OCI-LY1 (cell line): ENCODE measurements around the gene NKX2-3.

Source experiments
- H2AFZ ChIP-seq: fragments of 200-600 bp; sonication (generic), shearing (Covaris generic); 2 replicates; pipeline ENCODE4 v1.6.0; 2014; ENCODE audit warnings: antibody characterized with exemption, mild to moderate bottlenecking, low read length
- H3F3A ChIP-seq: fragments of 200-600 bp; sonication (generic), shearing (Covaris generic); 2 replicates; pipeline ENCODE4 v1.6.0; 2014; ENCODE audit warnings: mild to moderate bottlenecking, antibody characterized with exemption, low read length, moderate library complexity; ENCODE audit not compliant: insufficient read depth
- H3K27ac ChIP-seq: fragments of 200-600 bp; sonication (generic); 2 replicates; pipeline ENCODE4 v1.5.1; 2014; ENCODE audit warnings: low read length, mixed run types, mild to moderate bottlenecking, low read depth; ENCODE audit not compliant: poor library complexity, severe bottlenecking
- H3K27me3 ChIP-seq: fragments of 200-600 bp; sonication (generic); 2 replicates; pipeline ENCODE4 v1.6.0; 2014; ENCODE audit warnings: antibody characterized with exemption, mild to moderate bottlenecking, low read length, moderate library complexity; ENCODE audit not compliant: insufficient read depth
- H3K36me3 ChIP-seq: fragments of 200-600 bp; sonication (generic); 2 replicates; pipeline ENCODE4 v1.6.1; 2014; ENCODE audit warnings: mild to moderate bottlenecking, antibody characterized with exemption, low read length, moderate library complexity, mixed read lengths; ENCODE audit not compliant: insufficient read depth
- H3K4me1 ChIP-seq: fragments of 200-600 bp; sonication (generic); 2 replicates; pipeline ENCODE4 v1.5.1; 2014; ENCODE audit warnings: mild to moderate bottlenecking, low read length, moderate library complexity; ENCODE audit not compliant: insufficient read depth, severe bottlenecking
- H3K4me2 ChIP-seq: fragments of 200-600 bp; sonication (generic), shearing (Covaris generic); 2 replicates; pipeline ENCODE4 v1.6.1; 2014; ENCODE audit warnings: low read length
- H3K4me3 ChIP-seq: fragments of 200-600 bp; sonication (generic); 2 replicates; pipeline ENCODE4 v1.5.1; 2014; ENCODE audit warnings: low read length, low read depth, mild to moderate bottlenecking, mixed read lengths; ENCODE audit not compliant: poor library complexity, severe bottlenecking
- H3K79me2 ChIP-seq: fragments of 200-600 bp; shearing (Covaris generic); 2 replicates; pipeline ENCODE4 v1.6.1; 2016; ENCODE audit warnings: mixed run types, low read length, mixed read lengths; ENCODE audit not compliant: insufficient read depth
- H3K9ac ChIP-seq: fragments of 200-600 bp; sonication (generic), shearing (Covaris generic); 2 replicates; pipeline ENCODE4 v1.6.1; 2014; ENCODE audit warnings: mild to moderate bottlenecking, low read length, mixed read lengths
- H3K9me2 ChIP-seq: fragments of 200-600 bp; sonication (generic), shearing (Covaris generic); 2 replicates; pipeline ENCODE4 v1.6.1; 2014; ENCODE audit warnings: low read depth, mild to moderate bottlenecking, low read length, mixed read lengths
- H3K9me3 ChIP-seq: fragments of 200-600 bp; shearing (Covaris generic); 2 replicates; pipeline ENCODE4 v1.6.1; 2014; ENCODE audit warnings: low read length, mixed read lengths
- H4K20me1 ChIP-seq: fragments of 200-600 bp; sonication (generic), shearing (Covaris generic); 2 replicates; pipeline ENCODE4 v1.6.0; 2016; ENCODE audit warnings: mild to moderate bottlenecking, low read length; ENCODE audit not compliant: insufficient read depth
- EZH2 ChIP-seq: fragments of 200-600 bp; sonication (generic), shearing (Covaris generic); IDR thresholded peaks from 2 replicates; pipeline ENCODE4 v1.8.0; 2017; ENCODE audit warnings: borderline replicate concordance, mixed run types, mild to moderate bottlenecking, antibody characterized with exemption, low read length, moderate library complexity, mixed read lengths
- TF ChIP-seq, protein P1 (sequence below): fragments of 200-600 bp; sonication (generic), shearing (Covaris generic); IDR thresholded peaks from 2 replicates; pipeline ENCODE4 v1.5.1; 2017; ENCODE audit warnings: mild to moderate bottlenecking, antibody characterized with exemption, low read length, moderate library complexity, mixed read lengths

Gene NKX2-3

DNA sequence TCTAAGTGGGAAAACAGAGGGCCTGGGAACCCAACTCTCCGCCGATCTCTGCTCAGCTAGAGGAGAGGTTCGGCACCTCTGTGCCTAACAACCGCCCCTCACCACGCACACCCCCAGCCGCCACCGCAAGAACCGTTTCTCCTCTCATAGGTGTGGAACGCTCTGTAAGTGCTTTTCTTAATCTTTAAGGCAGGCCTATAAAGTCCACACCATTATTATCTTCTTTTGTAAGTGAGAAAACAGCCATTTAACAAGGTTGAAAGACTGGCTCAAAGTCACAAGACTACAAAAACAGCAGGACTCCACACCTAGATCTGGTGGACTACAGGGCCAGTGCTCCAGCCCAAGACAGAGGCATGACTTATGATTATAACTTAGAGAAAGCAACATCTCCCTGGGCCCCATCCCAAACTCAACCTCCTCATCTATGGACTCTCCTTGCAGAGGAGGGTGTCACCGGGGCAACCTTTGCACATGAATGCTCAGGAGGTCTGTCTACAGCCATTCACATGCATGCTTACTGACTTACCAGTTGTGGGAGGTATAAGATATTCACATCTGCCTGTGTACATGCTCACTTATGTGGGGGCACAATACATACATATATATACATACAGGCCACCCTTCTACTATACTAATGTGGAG, 7.9 kb upstream of the NKX2-3 start:
- no peak overlapping the region for H3K4me3 ChIP-seq
- H2AFZ ChIP-seq: no peak overlapping the region
- TF ChIP-seq EZH2: no peak
- TF ChIP-seq, protein P1, sequence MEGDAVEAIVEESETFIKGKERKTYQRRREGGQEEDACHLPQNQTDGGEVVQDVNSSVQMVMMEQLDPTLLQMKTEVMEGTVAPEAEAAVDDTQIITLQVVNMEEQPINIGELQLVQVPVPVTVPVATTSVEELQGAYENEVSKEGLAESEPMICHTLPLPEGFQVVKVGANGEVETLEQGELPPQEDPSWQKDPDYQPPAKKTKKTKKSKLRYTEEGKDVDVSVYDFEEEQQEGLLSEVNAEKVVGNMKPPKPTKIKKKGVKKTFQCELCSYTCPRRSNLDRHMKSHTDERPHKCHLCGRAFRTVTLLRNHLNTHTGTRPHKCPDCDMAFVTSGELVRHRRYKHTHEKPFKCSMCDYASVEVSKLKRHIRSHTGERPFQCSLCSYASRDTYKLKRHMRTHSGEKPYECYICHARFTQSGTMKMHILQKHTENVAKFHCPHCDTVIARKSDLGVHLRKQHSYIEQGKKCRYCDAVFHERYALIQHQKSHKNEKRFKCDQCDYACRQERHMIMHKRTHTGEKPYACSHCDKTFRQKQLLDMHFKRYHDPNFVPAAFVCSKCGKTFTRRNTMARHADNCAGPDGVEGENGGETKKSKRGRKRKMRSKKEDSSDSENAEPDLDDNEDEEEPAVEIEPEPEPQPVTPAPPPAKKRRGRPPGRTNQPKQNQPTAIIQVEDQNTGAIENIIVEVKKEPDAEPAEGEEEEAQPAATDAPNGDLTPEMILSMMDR: no peak
- H3K4me2 ChIP-seq: no peak overlapping the region
- H3K27ac ChIP-seq: no peak overlapping the region
- H3K27me3 ChIP-seq: no peaks in the 10 kb centered on the region
- no peaks in the 10 kb centered on the region for H3K36me3 ChIP-seq
- no peaks in the 10 kb centered on the region for H4K20me1 ChIP-seq
- H3K9ac ChIP-seq: no peak overlapping the region
- no peaks in the 10 kb centered on the region for H3K79me2 ChIP-seq
- H3K9me2 ChIP-seq: no peaks in the 10 kb centered on the region
- no peaks in the 10 kb centered on the region for H3F3A ChIP-seq
- H3K4me1 ChIP-seq: no peaks in the 10 kb centered on the region
- H3K9me3 ChIP-seq: no peaks in the 10 kb centered on the region

DNA sequence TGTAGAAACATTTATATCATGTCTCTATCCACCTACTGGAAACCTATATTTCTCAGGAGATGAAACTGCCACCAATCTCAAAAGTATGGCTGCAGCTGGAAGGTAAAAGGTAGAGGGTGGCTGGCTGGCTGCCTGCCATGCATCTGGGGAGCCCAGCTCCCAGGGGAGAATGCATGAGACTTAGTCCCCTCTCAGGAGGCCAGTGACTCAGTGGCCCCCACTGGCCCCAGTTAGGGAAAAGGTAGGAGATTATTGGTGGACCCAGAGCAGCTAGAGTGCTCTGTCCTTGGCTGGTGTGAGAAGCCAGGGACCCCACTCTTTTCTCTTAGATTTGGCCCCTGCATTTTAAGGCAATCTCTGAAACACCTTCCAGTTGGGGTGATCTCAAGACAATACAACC, 6.8 kb upstream of the NKX2-3 start:
- no peaks in the 10 kb centered on the region for H3K27me3 ChIP-seq
- no peaks in the 10 kb centered on the region for H3F3A ChIP-seq
- TF ChIP-seq, protein P1: no peak
- TF ChIP-seq EZH2: no peak
- no peak overlapping the region for H3K4me3 ChIP-seq
- H4K20me1 ChIP-seq: no peaks in the 10 kb centered on the region
- H3K4me2 ChIP-seq: no peak overlapping the region
- H3K4me1 ChIP-seq: no peaks in the 10 kb centered on the region
- H3K9me2 ChIP-seq: no peaks in the 10 kb centered on the region
- H3K79me2 ChIP-seq: no peaks in the 10 kb centered on the region
- no peak overlapping the region for H3K9ac ChIP-seq
- H3K27ac ChIP-seq: no peak overlapping the region
- no peaks in the 10 kb centered on the region for H3K9me3 ChIP-seq
- H2AFZ ChIP-seq: no peak overlapping the region
- H3K36me3 ChIP-seq: no peaks in the 10 kb centered on the region

DNA sequence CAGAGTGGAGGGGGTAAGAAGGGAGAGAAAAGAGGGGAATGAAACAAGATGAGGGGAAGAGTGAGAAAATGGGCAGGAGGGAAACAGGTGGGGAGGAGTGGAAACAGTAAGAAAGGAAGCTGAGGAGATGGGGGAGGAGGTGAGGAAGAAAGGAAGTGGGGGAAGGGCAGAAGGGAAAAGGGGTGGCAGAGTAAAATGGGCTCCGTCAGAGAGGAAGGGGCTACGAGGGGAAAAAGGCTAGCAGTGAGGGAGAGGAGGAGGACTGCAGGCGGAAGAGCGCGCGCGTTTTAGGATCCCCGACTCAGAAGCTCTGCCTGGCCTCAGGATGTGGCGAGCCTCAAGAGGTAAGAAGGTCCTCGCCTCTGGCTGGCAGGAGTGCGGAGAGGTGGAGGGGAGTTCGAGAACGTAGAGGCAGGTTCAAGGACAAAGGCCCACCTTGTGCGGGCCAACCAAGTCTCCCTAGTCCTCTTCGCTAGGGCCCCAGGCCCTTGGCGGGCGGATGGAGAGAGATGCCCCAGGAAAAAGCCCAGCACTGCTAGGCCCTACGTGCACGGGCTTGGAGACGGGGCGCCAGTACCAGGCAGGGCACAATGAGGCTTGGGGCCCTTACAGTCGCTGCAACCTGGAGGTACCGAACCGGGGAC, 5.8 kb upstream of the NKX2-3 start:
- no peaks in the 10 kb centered on the region for H3K79me2 ChIP-seq
- no peak for TF ChIP-seq EZH2
- TF ChIP-seq, protein P1: no peak
- no peaks in the 10 kb centered on the region for H3K27me3 ChIP-seq
- no peak overlapping the region for H3K4me2 ChIP-seq
- no peaks in the 10 kb centered on the region for H3K4me1 ChIP-seq
- H3K4me3 ChIP-seq: no peak overlapping the region
- H3K9me2 ChIP-seq: no peaks in the 10 kb centered on the region
- no peak overlapping the region for H2AFZ ChIP-seq
- H3K9ac ChIP-seq: no peak overlapping the region
- H3F3A ChIP-seq: no peaks in the 10 kb centered on the region
- H4K20me1 ChIP-seq: no peaks in the 10 kb centered on the region
- H3K27ac ChIP-seq: no peak overlapping the region
- no peaks in the 10 kb centered on the region for H3K36me3 ChIP-seq
- no peaks in the 10 kb centered on the region for H3K9me3 ChIP-seq
